ENCODE results near the gene PPP1R37.
"Not testable (repeated sequence)": the region's sequence is repeated elsewhere in the genome, so short reads cannot be mapped to it uniquely, and the experiment has no call there.

The PPP1R37 gene

GRCh38 chr19:45097450-45097775 is 4.4 kb downstream of the PPP1R37 start:
- no peak for DNase-seq

- no peak for DNase-seq
Measured at GRCh38 chr19:45097776-45098520, 5.0 kb downstream of the PPP1R37 start.

- no peak for DNase-seq
Measured at GRCh38 chr19:45098521-45099466, 5.8 kb downstream of the PPP1R37 start.

- DNase-seq = no peak
Measured at GRCh38 chr19:45099467-45100191, 6.7 kb downstream of the PPP1R37 start.

- DNase-seq = no peak
Measured at GRCh38 chr19:45100201-45100600, 7.2 kb downstream of the PPP1R37 start.

- DNase-seq = no peak
Measured at GRCh38 chr19:45100846-45101252, 7.9 kb downstream of the PPP1R37 start.

GRCh38 chr19:45101806-45102205 is 8.8 kb downstream of the PPP1R37 start:
- DNase-seq = no peak

GRCh38 chr19:45102481-45102880 is 9.5 kb downstream of the PPP1R37 start:
- DNase-seq = no peak

GRCh38 chr19:45103156-45103507 is 10.2 kb downstream of the PPP1R37 start:
- DNase-seq = peak; percentile 69

- no peak for DNase-seq
Measured at GRCh38 chr19:45103508-45104319, 10.7 kb downstream of the PPP1R37 start.

- DNase-seq = no peak
Measured at GRCh38 chr19:45104658-45105349, 11.8 kb downstream of the PPP1R37 start.

- not testable (repeated sequence) for DNase-seq
Measured at GRCh38 chr19:45106363-45106762, 13.4 kb downstream of the PPP1R37 start.

GRCh38 chr19:45107621-45108150 is 14.7 kb downstream of the PPP1R37 start:
- no peak for DNase-seq

- no peak for DNase-seq
Measured at GRCh38 chr19:45110851-45111266, 17.9 kb downstream of the PPP1R37 start.

- DNase-seq = no peak
Measured at GRCh38 chr19:45112111-45112827, 19.3 kb downstream of the PPP1R37 start.

- no peak for DNase-seq
Measured at GRCh38 chr19:45113628-45114027, 20.6 kb downstream of the PPP1R37 start.

GRCh38 chr19:45114116-45114515 is 21.1 kb downstream of the PPP1R37 start:
- DNase-seq = no peak

- no peak for DNase-seq
Measured at GRCh38 chr19:45115809-45116615, 23.0 kb downstream of the PPP1R37 start.

- peak; percentile 80 for DNase-seq
Measured at GRCh38 chr19:45117167-45117594, 24.2 kb downstream of the PPP1R37 start.

- DNase-seq = no peak
Measured at GRCh38 chr19:45117671-45118070, 24.7 kb downstream of the PPP1R37 start.
